ENCODE results near the gene DNMT3B. TPM values are rescaled to one million over a fixed set of nuclear protein-coding genes. Genes with fewer than 3 reads are reported as not detected.

Gene DNMT3B
- total RNA-seq, 4 donors from 2014 or later = 0.47 to 2.3 (median 0.81) TPM; not detected in 1

DNA sequence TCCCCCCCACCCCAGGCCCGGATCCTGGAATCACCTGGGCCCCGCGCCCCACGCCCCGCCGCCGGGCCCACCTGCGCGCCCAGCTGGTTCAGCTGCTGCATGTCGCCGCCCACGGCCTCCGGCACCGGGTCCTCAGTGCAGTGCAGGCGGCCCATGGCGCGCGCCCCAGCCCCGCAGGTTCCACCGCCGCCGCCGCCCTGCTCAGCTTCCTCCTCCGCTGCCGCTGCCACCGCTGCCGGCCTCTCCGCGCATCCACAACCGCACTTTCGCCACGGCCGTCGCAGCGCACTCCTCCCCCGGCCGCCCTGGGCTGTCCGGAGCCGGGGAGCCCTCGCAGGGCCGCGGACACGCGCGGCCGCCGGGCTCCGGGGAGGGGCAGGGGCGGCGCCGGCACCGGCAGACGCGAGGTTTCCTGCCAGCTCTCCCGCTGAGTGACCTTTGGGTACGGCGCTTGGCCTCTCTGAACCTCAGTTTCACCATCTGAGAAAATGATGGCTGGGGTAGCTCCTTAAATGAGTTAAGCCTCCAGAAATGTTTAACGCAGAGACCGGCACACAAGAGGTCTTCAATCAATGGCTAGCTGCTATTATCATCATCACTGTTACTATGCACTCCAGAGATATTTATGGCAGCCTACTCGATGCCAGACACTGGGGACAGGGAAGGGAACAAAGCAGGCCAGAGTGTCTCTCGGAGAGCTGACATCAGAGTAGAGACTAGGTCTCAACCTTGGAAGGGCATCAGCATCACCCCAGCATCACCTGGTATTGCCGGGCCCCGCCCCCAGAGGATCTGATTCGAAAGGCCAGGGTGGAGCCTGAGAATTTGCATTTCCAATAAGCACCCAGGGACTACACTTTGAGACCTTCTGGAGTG, 18.7 kb upstream of the DNMT3B start, which contains the start of gene COMMD7:
COMMD7 (minus strand) TSS at position 231 of the 876 bp plus-strand sequence; CDS start at position 155, 76 bp downstream.
- no peaks in the 10 kb centered on the region for H3K9me3 ChIP-seq
- peak; percentile 87 for ATAC-seq
- H3K36me3 ChIP-seq = no peaks in the 10 kb centered on the region
- 3 to 6% methylated on average over 11 to 24 of the region's 64 CpGs for WGBS, 2 donors (ENCODE audit: low coverage in 1 of 2)
- TF ChIP-seq POLR2A (IDR thresholded peaks at IDR 0.05) = peak; percentile 45 to 47
- TF ChIP-seq POLR2AphosphoS5 (IDR thresholded peaks at IDR 0.05) = peak; percentile 20
- no peak for TF ChIP-seq EP300 (IDR thresholded peaks at IDR 0.05)
- H3K27me3 ChIP-seq = no peaks in the 10 kb centered on the region
- H3K27ac ChIP-seq = peak within 1 kb of the TSS; percentile 62 to 90 (median 88)
- peaks cover 0 to 26% (median 7%) of the 10 kb centered on the region in 3 donors for H3K4me1 ChIP-seq
- H3K4me3 ChIP-seq = peak within 1 kb of the TSS; percentile 83 to 90

DNA sequence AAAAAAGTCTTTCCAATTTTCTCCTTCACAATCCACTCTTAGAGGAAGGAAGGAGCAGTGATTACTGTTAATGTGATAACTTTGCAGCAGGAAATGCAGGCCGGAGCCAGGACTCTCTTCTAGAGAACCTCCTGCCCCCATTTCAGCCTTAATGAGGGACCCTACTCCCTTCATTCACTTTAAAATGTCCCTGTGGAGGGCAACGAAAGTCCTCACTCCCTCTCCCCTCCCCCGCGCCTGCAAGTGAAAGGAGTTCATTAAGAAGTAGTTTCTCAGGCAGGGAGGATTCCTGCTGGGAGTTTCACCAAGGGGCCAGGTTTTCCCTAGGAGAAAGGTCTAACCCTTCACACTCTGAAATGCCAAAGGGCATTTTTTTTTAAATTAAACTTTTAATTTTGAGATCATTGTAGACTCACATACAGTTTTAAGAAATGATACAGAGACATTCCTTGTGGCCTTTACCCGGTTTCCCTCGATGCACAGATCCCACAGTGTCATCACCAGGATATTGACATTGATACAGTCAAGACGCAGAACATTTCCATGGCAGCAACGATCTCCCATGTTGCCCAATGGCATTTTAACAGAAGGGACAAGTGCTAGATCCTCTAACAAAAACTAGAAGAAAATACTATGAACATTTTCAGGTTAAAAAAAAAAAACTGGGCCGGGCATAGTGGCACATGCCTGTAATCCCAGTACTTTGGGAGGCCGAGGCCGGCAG, 12.1 kb upstream of the DNMT3B start:
- H3K27ac ChIP-seq = no peak overlapping the region
- no peak overlapping the region for H3K4me3 ChIP-seq
- no peaks in the 10 kb centered on the region for H3K4me1 ChIP-seq
- ATAC-seq = no peak
- TF ChIP-seq, protein P1, sequence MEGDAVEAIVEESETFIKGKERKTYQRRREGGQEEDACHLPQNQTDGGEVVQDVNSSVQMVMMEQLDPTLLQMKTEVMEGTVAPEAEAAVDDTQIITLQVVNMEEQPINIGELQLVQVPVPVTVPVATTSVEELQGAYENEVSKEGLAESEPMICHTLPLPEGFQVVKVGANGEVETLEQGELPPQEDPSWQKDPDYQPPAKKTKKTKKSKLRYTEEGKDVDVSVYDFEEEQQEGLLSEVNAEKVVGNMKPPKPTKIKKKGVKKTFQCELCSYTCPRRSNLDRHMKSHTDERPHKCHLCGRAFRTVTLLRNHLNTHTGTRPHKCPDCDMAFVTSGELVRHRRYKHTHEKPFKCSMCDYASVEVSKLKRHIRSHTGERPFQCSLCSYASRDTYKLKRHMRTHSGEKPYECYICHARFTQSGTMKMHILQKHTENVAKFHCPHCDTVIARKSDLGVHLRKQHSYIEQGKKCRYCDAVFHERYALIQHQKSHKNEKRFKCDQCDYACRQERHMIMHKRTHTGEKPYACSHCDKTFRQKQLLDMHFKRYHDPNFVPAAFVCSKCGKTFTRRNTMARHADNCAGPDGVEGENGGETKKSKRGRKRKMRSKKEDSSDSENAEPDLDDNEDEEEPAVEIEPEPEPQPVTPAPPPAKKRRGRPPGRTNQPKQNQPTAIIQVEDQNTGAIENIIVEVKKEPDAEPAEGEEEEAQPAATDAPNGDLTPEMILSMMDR (IDR thresholded peaks at IDR 0.05) = no peak
- TF ChIP-seq POLR2A (IDR thresholded peaks at IDR 0.05) (no peak), POLR2AphosphoS5 (IDR thresholded peaks at IDR 0.05) (no peak), EP300 (IDR thresholded peaks at IDR 0.05) (no peak)
- H3K27me3 ChIP-seq = no peaks in the 10 kb centered on the region
- H3K9me3 ChIP-seq = no peaks in the 10 kb centered on the region
- 73 to 80% methylated on average over 2 to 11 of the region's 11 CpGs for WGBS, 2 donors (ENCODE audit: low coverage in 1 of 2)
- H3K36me3 ChIP-seq = no peaks in the 10 kb centered on the region

DNA sequence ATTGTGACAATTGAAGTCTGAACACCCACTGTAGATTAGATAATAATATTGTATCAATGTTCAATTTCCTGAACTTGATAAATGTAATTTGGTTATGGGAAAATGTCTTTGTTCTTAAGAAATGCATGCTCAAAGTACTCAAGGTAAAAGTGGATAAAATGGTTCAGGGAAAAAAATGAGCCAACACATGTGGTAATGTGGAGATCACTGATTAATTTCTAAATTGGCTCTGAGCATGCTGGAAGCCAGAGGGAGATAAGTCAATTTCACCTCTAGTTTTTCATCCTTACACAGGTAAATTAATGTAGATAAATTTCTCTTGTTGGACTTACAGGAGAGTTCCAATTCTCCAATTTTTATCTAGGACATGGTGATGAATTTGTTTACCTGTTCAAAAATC, 10.9 kb upstream of the DNMT3B start:
- no peak for ATAC-seq
- TF ChIP-seq, protein P1 (IDR thresholded peaks at IDR 0.05) = no peak
- TF ChIP-seq POLR2AphosphoS5 (IDR thresholded peaks at IDR 0.05) = no peak
- no peak for TF ChIP-seq EP300 (IDR thresholded peaks at IDR 0.05)
- no peak for TF ChIP-seq POLR2A (IDR thresholded peaks at IDR 0.05)
- H3K4me1 ChIP-seq = no peaks in the 10 kb centered on the region
- no peak overlapping the region for H3K27ac ChIP-seq
- no peaks in the 10 kb centered on the region for H3K27me3 ChIP-seq
- no peak overlapping the region for H3K4me3 ChIP-seq
- H3K9me3 ChIP-seq = no peaks in the 10 kb centered on the region
- H3K36me3 ChIP-seq = no peaks in the 10 kb centered on the region

DNA sequence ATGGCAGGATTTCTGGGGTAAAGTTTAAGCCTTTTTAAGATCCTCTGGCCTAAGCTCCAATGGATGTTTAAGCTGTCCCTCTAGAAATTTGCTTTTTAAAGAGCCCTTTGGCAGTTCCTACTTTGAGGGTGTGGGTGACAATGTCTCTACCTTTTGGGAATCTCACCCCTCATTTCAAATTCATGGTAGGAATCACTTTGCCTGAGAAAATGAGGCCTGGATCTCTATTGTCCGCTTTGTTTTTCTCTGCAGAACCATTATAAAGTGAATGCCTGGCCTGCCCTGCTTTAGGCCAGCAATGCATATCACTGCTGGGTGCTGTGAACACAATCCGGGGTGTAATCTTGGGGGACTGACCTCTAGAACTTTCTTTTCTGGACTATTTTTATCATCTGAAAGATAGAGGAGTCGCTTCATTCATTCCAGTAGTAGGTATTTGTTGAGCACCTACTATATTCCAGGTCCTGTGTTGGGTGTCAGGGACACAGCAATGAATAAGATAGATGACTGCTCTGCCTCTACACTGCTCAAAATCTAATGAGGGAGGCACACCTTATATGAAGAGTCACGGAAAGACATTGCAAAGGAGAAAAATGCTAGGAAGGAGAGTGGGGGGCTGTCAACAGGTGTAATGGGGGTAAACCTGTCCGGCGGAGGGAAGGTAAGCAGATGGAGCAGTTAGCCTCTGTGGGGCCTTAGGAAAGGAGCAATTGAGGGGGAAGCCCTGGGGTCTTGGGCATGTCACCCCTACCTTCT, 10.3 kb upstream of the DNMT3B start:
- H3K27me3 ChIP-seq = no peaks in the 10 kb centered on the region
- 71 to 75% methylated on average over 3 to 5 of the region's 6 CpGs for WGBS, 2 donors (ENCODE audit: low coverage in 1 of 2)
- H3K4me1 ChIP-seq = no peaks in the 10 kb centered on the region
- no peaks in the 10 kb centered on the region for H3K36me3 ChIP-seq
- ATAC-seq = no peak
- TF ChIP-seq, protein P1 (IDR thresholded peaks at IDR 0.05) = no peak
- TF ChIP-seq POLR2AphosphoS5 (IDR thresholded peaks at IDR 0.05) (no peak), POLR2A (IDR thresholded peaks at IDR 0.05) (no peak), EP300 (IDR thresholded peaks at IDR 0.05) (no peak)
- H3K9me3 ChIP-seq = no peaks in the 10 kb centered on the region
- H3K4me3 ChIP-seq = no peak overlapping the region
- no peak overlapping the region for H3K27ac ChIP-seq

Measured in gastroesophageal sphincter (tissue), 4 donors.